HG02798 (cell line): ENCODE results near the gene NEO1.
"Not testable (repeated sequence)": the region's sequence is repeated elsewhere in the genome, so short reads cannot be mapped to it uniquely, and the experiment has no call there.

Experiments
- ATAC-seq: cut with Tn5 transposase; IDR thresholded peaks from one replicate; pipeline ENCODE4 v1.9.1; 2021; ENCODE audit warnings: mild to moderate bottlenecking; ENCODE audit not compliant: unreplicated experiment, poor library complexity

NEO1 gene

DNA sequence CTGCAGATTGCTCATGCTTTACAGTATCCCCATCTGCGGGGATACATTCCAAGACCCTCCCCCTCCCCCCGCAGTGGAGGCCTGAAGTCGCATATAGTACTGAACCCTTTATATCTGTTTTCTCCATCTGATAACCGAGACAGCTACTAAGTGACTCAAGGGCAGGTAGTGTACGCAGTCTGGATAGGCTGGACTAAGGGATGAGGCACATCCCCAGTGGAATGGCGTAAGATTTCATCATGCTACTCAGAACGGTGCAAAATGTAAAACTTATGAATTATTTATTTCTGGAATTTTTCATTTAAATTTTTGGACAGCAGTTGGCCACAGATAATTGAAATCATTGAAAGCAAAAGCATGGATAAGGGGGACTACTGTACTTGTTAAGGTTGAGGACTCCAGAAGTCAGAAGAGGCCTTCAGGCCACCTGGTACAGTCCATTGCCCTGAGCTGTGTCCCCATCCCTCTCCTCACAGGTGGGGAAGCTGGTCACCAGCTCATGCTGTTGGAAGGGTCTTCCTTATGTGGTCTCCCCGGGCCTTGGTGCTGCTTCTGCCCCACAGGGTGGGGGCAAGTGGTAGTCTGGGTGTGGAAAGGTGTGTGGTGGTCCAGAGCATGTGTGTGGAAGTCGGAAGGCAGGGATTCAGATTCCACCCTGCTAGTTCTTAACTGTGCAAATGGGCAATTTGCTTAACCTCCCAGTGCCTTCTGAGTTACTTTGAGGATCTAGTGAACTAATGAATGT, 244.5 kb downstream of the NEO1 start:
- ATAC-seq: no peak

DNA sequence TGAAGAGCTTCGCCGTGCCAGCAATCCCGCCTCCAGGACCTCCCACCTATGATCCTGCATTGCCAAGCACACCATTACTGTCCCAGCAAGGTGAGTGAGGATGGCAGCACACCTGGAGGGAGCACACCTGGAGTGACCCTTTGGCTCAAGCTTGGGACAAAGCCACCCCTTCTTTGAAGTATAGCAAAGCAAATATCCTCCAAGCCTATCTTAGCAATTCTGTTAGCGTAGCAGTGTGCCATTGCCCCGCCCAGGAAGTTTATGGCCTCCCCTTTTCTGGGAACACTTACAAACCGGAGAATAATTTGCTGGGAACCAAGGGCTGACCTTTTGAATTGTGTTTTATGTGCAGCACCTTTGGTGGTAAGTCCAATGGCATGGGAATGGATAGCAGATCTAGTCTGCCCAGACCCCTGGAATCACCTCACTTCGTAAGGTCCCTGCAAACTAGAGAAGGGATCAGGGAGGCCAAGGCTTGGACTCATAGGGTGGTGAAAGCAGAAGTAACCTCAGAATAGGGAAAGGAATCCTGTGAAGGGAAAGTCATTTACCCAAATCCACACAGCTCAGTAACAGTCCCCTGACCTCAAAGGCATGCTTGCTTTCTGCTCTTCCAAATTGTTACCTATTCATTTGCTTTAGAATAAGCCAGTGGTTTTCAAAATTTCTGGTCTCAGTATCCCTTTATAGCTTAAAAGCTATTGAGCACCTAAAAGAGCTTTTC, 246.4 kb downstream of the NEO1 start:
- ATAC-seq: no peak

DNA sequence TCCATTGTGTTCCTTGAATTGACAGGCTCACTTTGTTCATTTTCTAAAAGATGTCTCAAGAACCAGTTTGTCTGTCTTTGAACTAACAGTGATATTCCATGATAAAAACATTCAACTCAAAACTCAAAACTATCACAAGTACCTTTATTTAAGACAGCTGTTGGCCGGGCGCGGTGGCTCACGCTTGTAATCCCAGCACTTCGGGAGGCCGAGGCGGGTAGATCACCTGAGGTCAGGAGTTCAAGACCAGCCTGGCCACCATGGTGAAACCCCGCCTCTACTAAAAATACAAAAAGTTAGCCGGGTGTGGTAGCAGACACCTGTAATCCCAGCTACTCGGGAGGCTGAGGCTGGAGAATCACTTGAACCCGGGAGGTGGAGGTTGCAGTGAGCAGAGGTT, 248.0 kb downstream of the NEO1 start:
- ATAC-seq: not testable (repeated sequence)

DNA sequence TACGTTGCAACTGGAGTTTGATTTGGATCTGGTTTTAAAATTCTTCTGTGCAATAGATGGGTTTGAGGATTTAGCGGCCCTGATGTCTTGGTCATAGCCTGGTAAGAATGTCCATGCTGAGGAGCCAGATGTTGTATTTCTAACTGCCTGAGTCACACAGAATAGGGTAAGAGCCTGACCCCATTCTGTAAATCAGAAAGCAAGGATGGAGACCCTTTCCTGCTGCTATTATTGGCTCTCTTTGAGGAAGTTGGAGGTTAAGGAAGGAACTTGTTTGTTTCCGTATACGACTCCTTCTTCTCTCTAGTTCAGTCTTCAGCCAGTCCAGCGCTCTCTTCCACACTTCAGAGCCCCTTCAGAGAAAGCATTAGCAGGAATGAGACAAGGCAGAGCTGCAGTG, 251.4 kb downstream of the NEO1 start:
- no peak for ATAC-seq

DNA sequence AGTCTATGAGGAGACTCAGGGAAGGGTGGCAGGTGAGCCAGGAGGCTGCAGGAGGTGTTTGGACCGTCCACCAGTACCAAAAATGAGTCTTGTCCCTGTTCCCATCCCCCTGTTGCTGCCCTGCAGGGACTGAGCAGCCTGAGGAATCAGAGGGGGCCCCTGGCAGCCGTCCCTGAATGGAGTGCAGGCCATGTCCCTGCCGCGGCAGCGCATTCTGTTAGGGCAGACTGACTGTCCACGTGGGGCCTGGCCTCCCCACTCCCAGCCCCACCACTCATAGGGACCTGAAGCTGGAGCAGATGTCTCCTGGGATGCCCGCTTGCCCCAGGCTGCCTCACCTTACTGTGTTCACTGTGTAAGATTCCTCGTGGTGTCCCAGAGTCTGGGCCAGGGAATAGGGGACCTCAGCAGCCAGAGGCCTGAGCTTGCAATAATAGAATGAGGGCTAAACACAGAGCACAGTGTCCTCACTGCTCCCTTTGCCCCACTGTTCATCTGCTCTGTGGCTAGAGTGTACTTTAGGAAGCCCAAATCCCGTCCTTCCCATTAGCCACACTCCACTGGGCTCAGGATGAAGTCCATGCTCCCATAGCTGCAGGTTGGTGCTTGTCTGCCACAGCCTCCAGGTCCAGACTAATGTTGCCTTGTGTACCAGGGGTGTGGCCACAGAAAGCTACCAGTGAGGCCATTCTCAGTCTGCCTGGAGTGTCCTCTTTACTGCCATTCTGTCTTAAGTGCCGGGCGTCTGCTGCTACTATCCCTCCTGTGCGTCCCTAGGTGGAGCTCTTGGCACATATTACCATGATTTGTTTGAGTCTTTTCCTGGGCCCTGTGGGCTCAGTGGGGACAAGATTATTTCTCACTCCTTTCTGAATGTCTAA, 253.3 kb downstream of the NEO1 start:
- no peak for ATAC-seq

DNA sequence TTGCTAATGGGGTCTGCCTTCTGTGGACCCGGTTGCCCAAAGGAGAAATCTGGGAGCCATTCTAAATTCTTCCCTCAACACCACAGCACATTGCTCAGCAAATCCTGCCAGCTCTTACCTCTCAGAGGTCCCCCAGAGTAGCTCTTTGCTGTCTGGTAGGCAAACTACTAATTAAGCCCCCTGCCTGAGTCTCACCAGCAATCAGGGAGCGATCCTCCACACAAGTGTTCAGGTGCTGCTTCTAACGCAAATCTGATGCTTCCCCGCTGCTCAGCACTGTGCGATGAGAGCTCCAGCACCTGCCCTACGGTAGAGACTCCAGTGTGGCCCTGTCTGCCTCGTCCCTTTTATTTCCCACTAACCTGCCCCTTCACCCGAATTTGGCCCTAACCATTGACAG, 256.0 kb downstream of the NEO1 start:
- ATAC-seq: no peak

DNA sequence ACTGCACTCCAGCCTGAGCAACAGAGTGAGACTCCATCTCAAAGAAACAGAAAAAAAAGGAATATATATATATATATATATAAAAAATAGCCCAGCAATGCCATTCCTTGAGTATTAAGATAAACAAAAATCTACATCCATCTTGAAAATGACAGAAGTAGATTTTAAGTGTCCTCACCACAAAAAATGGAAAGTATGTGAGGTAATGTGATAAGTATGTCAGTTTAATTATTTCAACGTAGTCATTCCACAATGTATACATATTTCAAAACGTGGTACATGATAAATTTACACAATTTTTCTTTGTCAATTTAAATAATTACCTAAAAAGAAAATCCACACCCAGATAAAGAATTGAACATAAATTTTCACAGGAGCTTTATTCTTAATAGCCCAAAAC, 261.6 kb downstream of the NEO1 start:
- ATAC-seq: no peak

DNA sequence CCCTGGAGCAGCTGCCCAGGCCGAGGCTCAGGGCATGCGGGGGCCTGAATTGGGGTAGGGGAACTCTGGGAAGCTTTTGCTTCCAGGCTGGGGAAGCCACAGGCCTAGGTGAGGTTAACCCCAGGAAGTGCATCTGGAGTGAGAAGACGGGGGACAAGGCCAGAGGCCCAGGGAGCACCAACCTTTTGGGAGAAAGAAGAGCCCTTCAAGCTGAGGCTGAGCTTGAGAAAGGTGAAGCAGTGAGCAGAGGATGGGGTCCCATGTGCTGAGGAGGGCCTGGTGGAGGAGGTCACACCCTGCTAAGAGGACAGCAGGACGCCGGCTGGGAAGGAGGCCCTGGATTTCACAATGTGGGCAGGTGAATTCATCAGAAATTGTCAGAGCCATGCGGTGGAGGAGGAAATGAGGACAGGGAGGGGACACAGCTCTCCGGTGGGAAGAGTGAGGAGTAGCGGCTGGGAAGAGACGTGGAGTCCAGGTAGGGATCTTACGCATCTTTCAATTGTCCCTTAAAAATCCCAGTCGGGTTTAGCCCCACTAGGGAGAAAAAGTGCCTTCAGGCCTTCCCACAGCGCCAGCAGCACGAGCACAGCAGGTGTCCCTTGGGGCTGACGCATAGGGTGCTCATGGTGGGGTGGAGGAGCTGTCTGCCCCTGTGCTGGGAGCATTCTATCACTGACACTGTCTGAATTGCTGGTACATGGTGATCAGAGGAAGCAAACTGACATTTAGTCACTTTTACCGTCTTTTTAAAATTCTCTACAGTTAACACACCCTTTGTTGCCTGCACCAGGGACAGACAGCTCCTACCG, 265.6 kb downstream of the NEO1 start:
- ATAC-seq: no peak

DNA sequence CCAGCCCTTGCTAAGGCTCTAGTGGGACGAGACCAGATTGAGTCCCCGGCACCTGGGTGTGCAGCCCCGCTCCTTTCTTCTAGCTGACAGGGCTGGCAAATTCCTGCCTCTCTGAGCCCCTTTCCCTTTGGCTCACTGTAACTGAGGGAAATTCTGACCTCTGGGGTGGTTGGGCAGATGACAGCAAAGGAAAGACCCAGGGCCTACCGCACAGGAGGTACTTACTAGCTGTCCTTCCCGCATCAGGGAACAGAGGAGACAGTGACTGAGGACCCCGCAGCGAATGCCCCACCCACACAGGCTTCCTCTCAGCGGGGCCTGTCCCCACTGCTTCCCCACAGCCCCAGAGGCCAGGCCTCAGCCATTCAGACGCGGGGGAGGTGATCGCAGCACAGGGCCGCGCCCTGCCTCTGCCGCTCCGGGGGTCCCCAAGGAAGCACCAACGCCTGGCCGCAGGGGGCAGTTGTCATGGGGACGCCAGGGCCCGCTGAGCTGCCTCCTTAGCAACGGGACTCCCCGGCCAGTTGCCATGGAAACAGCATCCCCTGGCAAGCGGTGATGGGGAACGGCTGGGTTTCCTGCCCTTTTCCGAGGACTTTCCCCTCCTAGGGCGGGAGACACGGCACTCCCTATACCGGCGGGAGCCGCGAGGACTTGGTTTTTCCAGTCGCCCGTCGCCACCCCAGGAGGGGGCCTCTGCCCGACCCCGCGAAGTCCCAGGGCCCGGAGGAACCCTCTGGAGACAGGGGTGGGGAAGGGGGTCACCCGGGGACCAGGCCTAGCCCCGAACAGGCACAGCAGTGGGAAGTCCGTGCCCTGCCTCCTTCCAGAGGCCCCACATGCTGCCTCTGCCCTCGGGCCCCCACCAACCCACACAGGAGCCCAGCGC, 266.4 kb downstream of the NEO1 start:
- no peak for ATAC-seq

DNA sequence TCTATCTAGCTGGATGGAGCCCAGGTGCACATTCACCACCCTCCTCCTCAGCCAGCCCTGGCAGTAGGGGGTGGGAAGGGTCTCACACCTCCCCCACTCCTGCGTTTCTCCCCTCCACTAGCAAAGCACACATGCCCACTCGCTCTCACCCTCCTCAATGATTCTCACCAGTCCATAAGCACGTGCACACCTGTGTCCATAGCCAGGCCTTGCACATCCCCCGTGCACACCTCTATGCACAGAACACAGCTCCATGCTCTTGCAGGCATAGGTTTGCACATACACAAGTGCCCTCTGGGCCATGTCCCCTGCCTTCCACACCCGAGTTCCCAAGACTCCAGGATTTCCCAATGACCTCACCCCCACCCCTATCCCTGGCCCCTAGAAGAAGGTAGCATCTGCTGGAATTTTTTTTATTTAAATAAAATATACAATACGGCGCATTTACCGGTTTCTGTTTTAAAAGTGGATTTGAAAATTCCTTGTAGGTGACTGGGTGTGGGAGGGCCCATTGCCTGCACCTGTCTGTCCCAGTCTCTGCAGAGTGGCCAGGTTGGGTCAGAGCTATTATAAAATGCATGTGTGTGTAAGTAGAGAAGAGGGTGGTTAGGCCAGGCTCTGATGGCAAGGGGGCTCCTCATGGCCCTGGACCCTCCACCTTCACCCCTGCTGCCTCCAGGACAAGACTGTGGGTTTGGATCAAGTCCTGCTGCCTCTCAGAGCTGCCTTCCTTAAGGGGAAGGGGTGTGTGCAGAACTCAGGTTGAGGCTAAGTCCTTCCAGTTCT, 267.4 kb downstream of the NEO1 start:
- ATAC-seq: no peak

DNA sequence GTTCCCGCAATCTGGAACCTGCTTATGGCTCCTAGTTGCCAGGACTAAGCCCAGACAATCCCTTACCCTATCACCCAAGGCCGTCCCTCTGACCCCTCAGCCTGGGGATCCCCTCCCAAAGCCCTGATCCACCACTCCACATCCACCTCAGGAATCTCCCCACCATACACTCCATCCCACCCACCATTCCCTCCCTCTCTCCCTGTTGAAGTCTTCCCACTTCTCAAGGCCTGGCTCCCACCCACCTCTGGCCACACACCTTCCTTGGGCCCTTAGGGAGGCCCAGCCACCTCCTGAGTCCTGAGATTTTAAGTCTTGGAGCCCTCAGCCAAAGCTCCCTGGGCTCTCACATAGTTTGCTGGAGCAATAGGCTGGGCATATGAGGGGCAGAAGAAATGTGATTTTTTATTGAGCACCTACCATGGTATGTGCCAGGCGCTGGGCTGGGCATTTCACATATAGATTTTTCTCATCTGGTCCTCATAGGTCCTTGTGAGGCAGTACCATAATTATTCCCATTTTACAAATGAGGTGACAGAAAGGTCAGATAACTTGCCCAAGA, 268.4 kb downstream of the NEO1 start:
- ATAC-seq: no peak

DNA sequence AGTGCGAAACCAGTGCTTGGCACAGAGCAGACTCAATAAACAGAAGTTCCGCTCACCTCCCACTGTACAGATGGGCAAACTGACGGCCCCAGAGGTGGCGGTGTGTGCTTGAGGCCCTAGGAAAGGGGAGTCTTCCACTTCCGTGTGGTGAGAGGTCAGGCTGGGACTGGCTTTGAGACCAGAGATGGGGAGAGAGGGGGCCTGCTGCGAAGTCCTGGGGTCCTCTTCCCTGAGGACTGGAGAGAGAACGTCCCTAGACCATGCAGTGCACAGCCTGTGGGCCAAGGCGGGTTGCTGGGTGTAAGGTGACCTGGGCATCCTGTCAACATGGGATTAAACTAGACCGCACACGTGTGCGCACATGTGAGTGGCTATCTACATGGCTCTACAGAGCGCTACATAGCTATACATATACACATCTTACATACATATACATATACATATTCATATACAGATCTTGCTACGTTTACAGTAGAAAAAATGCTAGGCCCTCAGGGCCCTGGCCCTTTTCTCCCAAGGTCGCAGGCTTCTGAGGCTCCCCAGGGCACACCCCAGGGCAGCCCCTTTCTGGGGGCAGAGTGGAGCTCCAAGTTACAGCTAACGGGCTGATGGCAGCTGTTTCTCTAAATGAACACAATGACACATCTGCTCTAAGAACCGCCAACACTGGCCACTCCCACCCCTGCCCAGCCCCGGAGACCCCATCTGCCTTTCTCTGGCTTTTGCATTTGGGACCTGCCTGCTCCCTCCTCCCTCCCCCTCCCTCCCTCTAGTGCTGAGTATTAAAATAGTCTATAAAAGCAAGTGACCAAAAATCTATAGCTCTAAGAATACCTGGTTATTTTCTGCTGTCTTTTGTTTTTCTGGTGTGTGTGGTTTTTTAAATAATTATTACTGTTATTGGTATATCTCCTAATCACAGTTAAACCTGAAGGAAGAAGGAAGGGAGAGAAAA, 269.5 kb downstream of the NEO1 start:
- no peak for ATAC-seq

DNA sequence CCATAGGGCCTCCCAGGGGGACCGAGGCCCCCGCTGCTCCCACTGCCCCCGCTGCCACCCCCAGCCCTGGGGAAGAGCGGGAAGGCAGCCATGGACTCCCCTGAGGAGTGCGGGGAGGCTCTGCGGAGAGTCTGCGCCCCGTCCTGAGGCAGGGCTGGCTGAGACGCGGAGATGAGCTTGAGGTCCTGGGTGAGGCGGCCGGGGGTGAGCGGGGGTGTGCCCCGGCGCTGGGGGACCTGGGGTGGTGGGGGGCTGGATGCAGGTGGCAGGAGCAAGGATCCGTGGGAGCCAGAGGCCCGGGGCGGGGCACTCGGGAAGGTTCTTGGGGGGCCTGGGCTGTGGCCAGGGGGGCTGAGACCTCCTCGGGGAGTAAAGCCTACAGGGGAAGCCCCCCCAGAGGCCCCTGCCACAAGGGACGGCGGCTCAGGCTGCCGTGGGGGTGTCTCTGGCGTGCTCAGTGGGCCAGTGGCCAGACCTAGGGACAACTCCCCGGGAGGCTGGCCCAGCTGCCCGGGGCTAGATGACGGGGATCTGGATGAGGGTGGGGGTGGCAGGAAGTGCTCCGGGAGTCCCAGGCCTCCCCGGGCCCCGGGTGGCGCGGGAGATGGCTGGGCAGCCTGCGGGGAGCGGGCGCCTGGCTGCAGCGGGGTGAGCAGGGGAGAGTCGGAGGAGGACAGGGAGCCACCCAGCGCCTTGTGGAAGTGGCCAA, 270.6 kb downstream of the NEO1 start:
- no peak for ATAC-seq

DNA sequence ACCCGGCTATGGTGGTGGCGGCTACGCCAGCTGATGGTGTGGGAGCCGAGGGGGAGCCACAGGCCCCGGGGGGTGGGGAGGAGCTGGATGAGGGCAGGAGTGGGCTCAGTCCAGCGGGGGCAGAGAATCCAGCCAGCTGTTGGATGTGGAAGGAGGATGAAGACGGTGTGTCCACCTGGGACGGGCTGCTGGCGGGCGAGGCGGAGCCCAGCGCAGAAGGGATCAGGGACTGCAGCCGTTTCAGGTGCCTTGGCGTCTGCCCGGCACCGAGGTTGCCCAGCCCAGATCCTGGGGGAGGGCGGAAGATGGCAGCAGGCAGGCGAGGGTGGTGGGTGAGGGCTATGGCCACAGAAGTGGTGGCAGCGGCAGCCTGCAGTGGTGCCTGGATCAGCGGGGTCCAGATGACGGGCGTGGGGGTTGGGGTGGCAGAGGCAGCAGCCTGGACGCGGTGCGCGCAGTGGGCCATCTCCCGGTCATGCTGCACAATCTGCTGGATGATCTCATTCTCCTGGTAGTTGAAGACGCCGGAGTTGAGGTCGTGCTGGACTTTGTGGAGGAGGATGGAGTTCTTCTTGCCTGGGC, 271.2 kb downstream of the NEO1 start:
- ATAC-seq: no peak

DNA sequence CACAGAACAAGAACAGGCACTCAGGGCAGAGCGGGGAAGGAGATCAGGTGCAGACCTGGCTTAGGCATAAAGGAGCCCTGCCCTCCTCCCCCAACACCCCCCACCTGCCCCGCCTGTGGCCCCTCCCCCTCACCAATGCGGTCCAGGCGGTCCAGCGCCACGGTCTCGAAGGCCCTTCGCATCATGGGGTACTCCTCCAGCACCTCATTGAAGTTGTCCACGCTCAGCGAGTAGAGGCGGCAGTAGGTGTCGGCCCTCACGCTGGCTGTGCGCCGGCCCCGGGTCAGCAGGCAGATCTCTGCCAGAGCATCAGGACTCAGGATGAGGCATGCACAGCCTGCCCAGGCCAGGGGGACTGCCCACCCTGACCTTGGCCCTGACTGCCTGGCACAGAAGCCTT, 271.7 kb downstream of the NEO1 start:
- ATAC-seq: no peak

DNA sequence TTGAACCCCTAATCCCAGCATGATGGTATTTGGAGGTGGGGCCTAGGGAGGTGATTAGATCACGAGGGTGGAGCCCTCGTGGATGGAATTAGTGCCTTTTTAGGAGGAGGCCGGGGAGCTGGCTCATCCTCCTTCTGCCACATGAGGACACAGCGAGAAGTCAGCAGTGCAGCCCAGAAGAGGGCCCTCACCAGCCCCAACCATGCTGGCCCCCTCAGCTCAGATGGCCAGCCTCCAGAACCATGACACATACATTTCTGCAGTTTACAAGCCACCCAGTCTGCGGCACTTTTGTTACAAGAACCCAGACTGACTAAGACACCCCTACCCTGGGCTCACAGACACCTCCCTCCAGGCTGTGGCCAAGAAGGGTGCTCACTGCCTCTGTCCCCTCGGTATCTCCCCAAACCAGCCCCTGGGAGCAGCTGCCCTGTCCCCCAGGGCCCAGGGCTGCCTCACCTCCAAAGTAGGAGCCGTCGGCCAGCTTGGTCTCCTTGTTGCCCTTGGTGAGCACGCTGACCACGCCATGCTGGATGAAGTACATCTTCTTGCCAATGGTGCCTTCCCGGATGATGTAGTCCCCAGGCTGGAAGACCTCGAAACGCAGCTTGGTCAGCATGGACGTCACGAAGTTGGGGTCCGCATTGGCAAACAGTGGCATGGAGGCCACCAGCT, 272.4 kb downstream of the NEO1 start:
- no peak for ATAC-seq
